Erythroblast (primary cell): ENCODE data around the gene OGDH.

Experiments
- GATA1 ChIP-seq: IDR thresholded peaks from 2 replicates; pipeline ENCODE4 v1.6.1; 2011; ENCODE audit warnings: low read depth, mild to moderate bottlenecking, control low read depth, low read length, moderate library complexity
- POLR2A ChIP-seq: IDR thresholded peaks from 2 replicates; pipeline ENCODE4 v1.6.1; 2011; ENCODE audit warnings: mild to moderate bottlenecking, low read length

- TF ChIP-seq POLR2A (no peak), GATA1 (no peak)
These were observed 130.5 kb downstream of the OGDH start for GRCh38 chr7:44736896-44737295.
